Esophagus muscularis mucosa (tissue), 4 donors: Measurements from ENCODE around the gene ILF3. TPM values are rescaled to one million over a fixed set of nuclear protein-coding genes. Genes with fewer than 3 reads are reported as not detected.

Experiments
- DNase-seq: peaks from one replicate; pipeline ENCODE4 v3.0.0-alpha.2; 2017; ENCODE audit errors: extremely low spot score
- H3K27ac ChIP-seq, 4 donors: fragments of 200-600 bp; sonication (generic); replicated peaks in 1 of 4; 1 replicate in 3 of 4; 2 replicates in 1 of 4; pipeline ENCODE4 v1.5.1; 2016 to 2019; ENCODE audit warnings: mild to moderate bottlenecking in 1 of 4
- H3K27me3 ChIP-seq, 4 donors: fragments of 200-600 bp; sonication (generic); one replicate each; pipeline versions ENCODE4 v1.5.1 to v1.6.0; 2016 to 2019
- H3K36me3 ChIP-seq, 4 donors: fragments of 200-600 bp; sonication (generic); one replicate each; pipeline ENCODE4 v1.5.1; 2016 to 2019
- H3K4me1 ChIP-seq, 4 donors: fragments of 200-600 bp; sonication (generic); one replicate each; pipeline ENCODE4 v1.5.1; 2016 to 2019
- H3K4me3 ChIP-seq, 4 donors: fragments of 200-600 bp; sonication (generic); 1 replicate in 2 of 4; 2 replicates in 2 of 4; pipeline ENCODE4 v1.5.1; 2016 to 2019; ENCODE audit warnings: mild to moderate bottlenecking in 4 of 4, moderate library complexity in 1 of 4
- H3K9me3 ChIP-seq, 4 donors: fragments of 200-600 bp; sonication (generic); 1 replicate in 3 of 4; 2 replicates in 1 of 4; pipeline ENCODE4 v1.5.1; 2016 to 2019
- CTCF ChIP-seq, 3 experiments: fragments of 200-600 bp in 2 of 3; fragments of 450-650 bp in 1 of 3; sonication (generic) in 2 of 3; IDR thresholded peaks; one replicate each; pipeline ENCODE4 v1.5.1; 2017 to 2019; ENCODE audit warnings: antibody characterized with exemption in 3 of 3, mild to moderate bottlenecking in 2 of 3, moderate library complexity in 1 of 3
- EP300 ChIP-seq: sonication (generic); formaldehyde crosslinking; IDR thresholded peaks from one replicate; pipeline ENCODE4 v1.6.1; 2017; ENCODE audit warnings: antibody characterized with exemption
- POLR2A ChIP-seq: fragments of 450-650 bp; IDR thresholded peaks from one replicate; pipeline ENCODE4 v1.6.1; 2017; ENCODE audit warnings: antibody characterized with exemption, moderate library complexity, mild to moderate bottlenecking, low read depth
- POLR2AphosphoS5 ChIP-seq, 2 donors: sonication (generic); formaldehyde crosslinking; IDR thresholded peaks; one replicate each; pipeline ENCODE4 v1.6.1; 2017; ENCODE audit warnings: antibody characterized with exemption in 2 of 2
- WGBS: methylation state at CpG from one replicate; pipeline ENCODE4 v1.1.5; 2018; 5-methylcytosine and 5-hydroxymethylcytosine counted together
- intact Hi-C: fragments of 100-400 bp; cut with DNase I; formaldehyde crosslinking; loops from one replicate; pipeline ENCODE4 v1.15.1; 2023
- total RNA-seq, 4 donors: library from RNA; depleted of rRNA; stranded (reverse); fragments of >200 nt; gene quantifications; one replicate each; pipeline versions ENCODE4 v1.1.0 to v1.2.1, GENCODE V29; 2016

ILF3 gene
- total RNA-seq, 4 donors from 2014 or later: 79.2 to 127 (median 102) TPM

GRCh38 chr19:10642473-10643171 is 11.5 kb upstream of the ILF3 start:
- DNase-seq: no peak
- H3K27me3 ChIP-seq: no peaks in the 10 kb centered on the region
- H3K4me3 ChIP-seq: no peak overlapping the region
- H3K27ac ChIP-seq: peak overlapping the region in 1 of 4 donors; percentile 71
- 69% methylated on average over 25 of the region's 25 CpGs for WGBS
- intact Hi-C loops: no loop called here
- H3K4me1 ChIP-seq: peaks cover 15 to 36% (median 23%) of the 10 kb centered on the region in 4 donors
- TF ChIP-seq POLR2AphosphoS5 (IDR thresholded peaks at IDR 0.05) (no peak), CTCF (IDR thresholded peaks at IDR 0.05) (no peak), POLR2A (no peak), EP300 (no peak)
- H3K36me3 ChIP-seq: peaks cover 10 to 66% (median 56%) of the 10 kb centered on the region in 4 donors
- no peaks in the 10 kb centered on the region for H3K9me3 ChIP-seq

GRCh38 chr19:10643172-10643967 is 10.8 kb upstream of the ILF3 start:
- H3K27ac ChIP-seq: peak overlapping the region; percentile 58 to 71 (median 60)
- no peak for DNase-seq
- 42% methylated on average over 11 of the region's 21 CpGs for WGBS
- TF ChIP-seq POLR2A (no peak), EP300 (no peak), CTCF (IDR thresholded peaks at IDR 0.05) (no peak), POLR2AphosphoS5 (IDR thresholded peaks at IDR 0.05) (no peak)
- no peaks in the 10 kb centered on the region for H3K9me3 ChIP-seq
- intact Hi-C loops: no loop called here
- H3K4me1 ChIP-seq: peaks cover 15 to 36% (median 23%) of the 10 kb centered on the region in 4 donors
- peaks cover 6 to 58% (median 49%) of the 10 kb centered on the region in 4 donors for H3K36me3 ChIP-seq
- no peaks in the 10 kb centered on the region for H3K27me3 ChIP-seq
- no peak overlapping the region for H3K4me3 ChIP-seq

GRCh38 chr19:10643968-10644259 is 10.2 kb upstream of the ILF3 start:
- WGBS: 34% methylated on average over 3 of the region's 3 CpGs
- Histone ChIP-seq H3K27me3 (no peaks in the 10 kb centered on the region), H3K36me3 (peaks cover 6 to 53% (median 43%) of the 10 kb centered on the region in 4 donors), H3K4me3 (no peak overlapping the region), H3K9me3 (no peaks in the 10 kb centered on the region), H3K27ac (peak overlapping the region; percentile 58 to 71 (median 60)), H3K4me1 (peaks cover 15 to 36% (median 23%) of the 10 kb centered on the region in 4 donors)
- intact Hi-C loops: loop anchor here (1.0 kb wide), 1 partner anchor 63 kb away; no protein-coding TSS in a partner anchor
- TF ChIP-seq CTCF (IDR thresholded peaks at IDR 0.05): no peak
- TF ChIP-seq POLR2AphosphoS5 (IDR thresholded peaks at IDR 0.05): no peak
- no peak for TF ChIP-seq EP300
- TF ChIP-seq POLR2A: no peak
- DNase-seq: no peak

- peaks cover 6 to 47% (median 38%) of the 10 kb centered on the region in 4 donors for H3K36me3 ChIP-seq
- H3K9me3 ChIP-seq: no peaks in the 10 kb centered on the region
- peaks cover 15 to 36% (median 23%) of the 10 kb centered on the region in 4 donors for H3K4me1 ChIP-seq
- intact Hi-C loops: loop anchor here (1.0 kb wide), 1 partner anchor 63 kb away; no protein-coding TSS in a partner anchor
- H3K4me3 ChIP-seq: no peak overlapping the region
- peak overlapping the region; percentile 58 to 71 (median 60) for H3K27ac ChIP-seq
- TF ChIP-seq EP300 (no peak), CTCF (IDR thresholded peaks at IDR 0.05) (peak; percentile 80 to 95 (median 84)), POLR2A (no peak), POLR2AphosphoS5 (IDR thresholded peaks at IDR 0.05) (peak in 1 of 2 donors; percentile 50)
- WGBS: 14% methylated on average over 11 of the region's 14 CpGs
- DNase-seq: no peak
- H3K27me3 ChIP-seq: no peaks in the 10 kb centered on the region
Observed at GRCh38 chr19:10644260-10645007, 9.7 kb upstream of the ILF3 start.
